Measurements from ENCODE around the gene LRRC8C. TPM values are rescaled to one million over a fixed set of nuclear protein-coding genes. Genes with fewer than 3 reads are reported as not detected.

Gene LRRC8C
- total RNA-seq, 2 donors from 2014 or later = 2.5 to 5.5 TPM

DNA sequence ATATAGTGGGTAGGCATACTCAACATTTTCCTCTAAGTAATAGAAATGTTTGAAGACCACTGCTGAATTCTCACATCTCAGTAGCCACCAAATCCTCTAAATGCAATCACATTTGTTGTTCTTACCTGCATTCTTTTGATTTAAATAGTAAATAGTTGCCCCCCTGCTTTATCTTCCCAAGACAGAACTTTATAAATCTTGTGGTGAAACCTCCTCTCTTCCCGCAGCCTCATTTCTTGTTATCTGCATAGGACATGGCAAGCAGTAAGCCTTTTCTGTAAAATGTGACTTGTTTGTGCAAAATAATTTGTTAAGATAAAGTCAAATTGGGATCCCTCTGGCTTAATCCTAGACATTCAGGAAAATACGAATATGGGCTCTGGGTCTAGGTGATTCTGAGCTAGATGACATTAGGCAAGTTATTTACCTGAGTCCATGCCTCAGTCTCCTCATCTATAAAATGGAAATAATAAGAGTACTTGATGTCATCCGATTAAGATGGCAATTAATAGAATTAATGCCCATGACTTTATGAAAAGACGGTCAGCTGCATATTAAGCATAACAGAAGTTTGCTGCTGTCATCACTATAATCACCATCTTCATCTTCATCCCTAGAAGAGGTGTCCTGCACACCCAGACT, 77.7 kb downstream of the LRRC8C start:
- H3K27ac Mint-ChIP-seq = no peak overlapping the region
- WGBS, 2 experiments (ENCODE audit: insufficient coverage in 1 of 2, insufficient read length in 1 of 2) = 90 to 93% methylated on average over 3 to 4 of the region's 4 CpGs
- no peaks in the 10 kb centered on the region for H3K27me3 ChIP-seq (ENCODE audit: control insufficient read depth, insufficient read depth, low read length, poor library complexity, severe bottlenecking)
- no peaks in the 10 kb centered on the region for H3K36me3 ChIP-seq (ENCODE audit: control insufficient read depth, insufficient read depth, low read length)
- H3K36me3 Mint-ChIP-seq (ENCODE audit: low read depth) = no peaks in the 10 kb centered on the region
- H3K9ac ChIP-seq (ENCODE audit: extremely low read depth, low read length, poor library complexity, severe bottlenecking) = no peak overlapping the region
- H3K9me3 Mint-ChIP-seq = no peaks in the 10 kb centered on the region
- H3K4me3 ChIP-seq (ENCODE audit: low read length) = no peak overlapping the region
- DNase-seq = no peak
- TF ChIP-seq, protein P1, sequence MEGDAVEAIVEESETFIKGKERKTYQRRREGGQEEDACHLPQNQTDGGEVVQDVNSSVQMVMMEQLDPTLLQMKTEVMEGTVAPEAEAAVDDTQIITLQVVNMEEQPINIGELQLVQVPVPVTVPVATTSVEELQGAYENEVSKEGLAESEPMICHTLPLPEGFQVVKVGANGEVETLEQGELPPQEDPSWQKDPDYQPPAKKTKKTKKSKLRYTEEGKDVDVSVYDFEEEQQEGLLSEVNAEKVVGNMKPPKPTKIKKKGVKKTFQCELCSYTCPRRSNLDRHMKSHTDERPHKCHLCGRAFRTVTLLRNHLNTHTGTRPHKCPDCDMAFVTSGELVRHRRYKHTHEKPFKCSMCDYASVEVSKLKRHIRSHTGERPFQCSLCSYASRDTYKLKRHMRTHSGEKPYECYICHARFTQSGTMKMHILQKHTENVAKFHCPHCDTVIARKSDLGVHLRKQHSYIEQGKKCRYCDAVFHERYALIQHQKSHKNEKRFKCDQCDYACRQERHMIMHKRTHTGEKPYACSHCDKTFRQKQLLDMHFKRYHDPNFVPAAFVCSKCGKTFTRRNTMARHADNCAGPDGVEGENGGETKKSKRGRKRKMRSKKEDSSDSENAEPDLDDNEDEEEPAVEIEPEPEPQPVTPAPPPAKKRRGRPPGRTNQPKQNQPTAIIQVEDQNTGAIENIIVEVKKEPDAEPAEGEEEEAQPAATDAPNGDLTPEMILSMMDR (conservative IDR thresholded peaks at IDR 0.05) = no peak
- no peaks in the 10 kb centered on the region for H3K9me3 ChIP-seq (ENCODE audit: control insufficient read depth, low read length)
- peaks cover 2% of the 10 kb centered on the region for H3K4me1 Mint-ChIP-seq
- H3K4me3 Mint-ChIP-seq = no peak overlapping the region
- no peak overlapping the region for H3K27ac ChIP-seq (ENCODE audit: low read depth, low read length)
- H3K4me1 ChIP-seq (ENCODE audit: control insufficient read depth, insufficient read depth, low read length) = no peaks in the 10 kb centered on the region
- H3K27me3 Mint-ChIP-seq (ENCODE audit: insufficient read depth) = no peaks in the 10 kb centered on the region

DNA sequence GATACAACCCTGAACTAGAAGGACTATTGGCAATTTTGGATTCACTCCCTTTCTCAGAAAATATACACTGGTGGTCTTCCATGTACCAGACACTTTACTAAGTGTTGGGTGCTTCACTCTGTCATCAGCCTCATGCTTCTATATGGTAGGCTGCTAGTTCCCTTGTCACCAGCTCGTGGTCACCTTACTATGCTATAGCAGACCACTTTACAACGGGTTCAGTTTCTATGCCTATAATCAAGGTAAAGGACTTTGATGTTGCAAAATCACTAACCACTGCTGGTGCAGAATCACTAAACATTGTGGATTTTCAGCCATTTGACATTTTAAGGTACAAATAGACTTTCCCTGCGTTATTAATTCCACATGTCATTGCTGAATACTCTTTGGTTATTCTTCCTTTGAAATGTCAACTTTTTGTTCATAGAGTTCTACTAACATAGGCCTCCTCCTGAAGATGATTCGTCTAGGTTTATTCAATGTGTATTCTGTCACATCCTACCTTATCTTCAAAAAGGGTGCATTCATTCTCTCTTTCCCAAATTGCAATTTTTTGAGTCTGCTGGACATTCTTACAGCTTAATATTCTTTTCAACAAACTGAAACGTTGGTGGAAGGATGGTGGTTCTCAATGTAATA, 78.3 kb downstream of the LRRC8C start:
- TF ChIP-seq, protein P1 (conservative IDR thresholded peaks at IDR 0.05) = no peak
- Mint-ChIP-seq H3K4me1 (peaks cover 2% of the 10 kb centered on the region), H3K4me3 (no peak overlapping the region), H3K27me3 (ENCODE audit: insufficient read depth) (no peaks in the 10 kb centered on the region), H3K27ac (no peak overlapping the region), H3K9me3 (no peaks in the 10 kb centered on the region), H3K36me3 (ENCODE audit: low read depth) (no peaks in the 10 kb centered on the region)
- 90 to 94% methylated on average over 4 to 5 of the region's 5 CpGs for WGBS, 2 experiments (ENCODE audit: insufficient coverage in 1 of 2, insufficient read length in 1 of 2)
- no peak overlapping the region for H3K4me3 ChIP-seq (ENCODE audit: low read length)
- no peaks in the 10 kb centered on the region for H3K36me3 ChIP-seq (ENCODE audit: control insufficient read depth, insufficient read depth, low read length)
- H3K9ac ChIP-seq (ENCODE audit: extremely low read depth, low read length, poor library complexity, severe bottlenecking) = no peak overlapping the region
- H3K9me3 ChIP-seq (ENCODE audit: control insufficient read depth, low read length) = no peaks in the 10 kb centered on the region
- H3K4me1 ChIP-seq (ENCODE audit: control insufficient read depth, insufficient read depth, low read length) = no peaks in the 10 kb centered on the region
- H3K27me3 ChIP-seq (ENCODE audit: control insufficient read depth, insufficient read depth, low read length, poor library complexity, severe bottlenecking) = no peaks in the 10 kb centered on the region
- no peak overlapping the region for H3K27ac ChIP-seq (ENCODE audit: low read depth, low read length)
- DNase-seq = no peak

DNA sequence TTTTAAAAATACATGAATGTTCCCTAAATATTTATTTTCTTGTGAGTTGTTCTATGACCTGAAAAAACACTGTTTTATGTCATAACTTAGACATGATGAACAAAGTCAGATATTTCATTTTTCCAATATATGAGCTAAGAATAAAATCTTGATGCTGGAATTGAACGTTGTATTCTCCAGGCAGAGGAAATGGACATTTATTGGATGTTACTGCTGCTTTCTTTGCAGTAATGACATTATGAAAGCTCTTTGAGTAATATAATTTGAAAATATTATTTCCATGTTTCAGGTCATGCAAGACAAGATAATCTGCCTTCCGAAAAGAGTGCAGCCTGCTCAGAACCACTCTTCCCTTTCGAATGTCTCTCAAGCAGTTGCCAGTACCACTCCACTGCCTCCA, 79.5 kb downstream of the LRRC8C start:
- no peak for DNase-seq
- Mint-ChIP-seq H3K4me1 (peaks cover 2% of the 10 kb centered on the region), H3K36me3 (ENCODE audit: low read depth) (no peaks in the 10 kb centered on the region), H3K27ac (no peak overlapping the region), H3K4me3 (no peak overlapping the region), H3K9me3 (no peaks in the 10 kb centered on the region), H3K27me3 (ENCODE audit: insufficient read depth) (no peaks in the 10 kb centered on the region)
- no peak overlapping the region for H3K27ac ChIP-seq (ENCODE audit: low read depth, low read length)
- H3K27me3 ChIP-seq (ENCODE audit: control insufficient read depth, insufficient read depth, low read length, poor library complexity, severe bottlenecking) = no peaks in the 10 kb centered on the region
- H3K9me3 ChIP-seq (ENCODE audit: control insufficient read depth, low read length) = no peaks in the 10 kb centered on the region
- no peak overlapping the region for H3K9ac ChIP-seq (ENCODE audit: extremely low read depth, low read length, poor library complexity, severe bottlenecking)
- H3K4me3 ChIP-seq (ENCODE audit: low read length) = no peak overlapping the region
- TF ChIP-seq, protein P1 (conservative IDR thresholded peaks at IDR 0.05) = no peak
- no peaks in the 10 kb centered on the region for H3K4me1 ChIP-seq (ENCODE audit: control insufficient read depth, insufficient read depth, low read length)
- WGBS, 2 experiments (ENCODE audit: insufficient coverage in 1 of 2, insufficient read length in 1 of 2) = 92 to 100% methylated on average over 3 of the region's 3 CpGs
- no peaks in the 10 kb centered on the region for H3K36me3 ChIP-seq (ENCODE audit: control insufficient read depth, insufficient read depth, low read length)
